A549 (cell line): ENCODE results near the gene TRUB1.

Experiments used
- BHLHE40 ChIP-seq: IDR thresholded peaks from 2 replicates; pipeline ENCODE4 v1.6.1; 2012; ENCODE audit warnings: low read depth, low read length, inconsistent platforms
- CEBPB ChIP-seq, 2 experiments: fragments of >200 bp in 1 of 2; sonication (Bioruptor Twin) in 1 of 2; formaldehyde crosslinking in 1 of 2; IDR thresholded peaks; 2 replicates each; pipeline ENCODE4 v1.6.1; 2012 to 2016
- CHD2 ChIP-seq: fragments of 150-350 bp; IDR thresholded peaks from 2 replicates; pipeline ENCODE4 v1.6.1; 2014; ENCODE audit warnings: low read length; ENCODE audit not compliant: partially characterized antibody
- EP300 ChIP-seq, 2 experiments: fragments of >200 bp; sonication (Bioruptor Twin); formaldehyde crosslinking; IDR thresholded peaks; 2 replicates in 1 of 2; 3 replicates in 1 of 2; pipeline ENCODE4 v1.6.1; 2016 to 2017
- HOXB5 ChIP-seq: fragments of 250-450 bp; sonication (Bioruptor Pico); IDR thresholded peaks from 2 replicates; pipeline ENCODE4 v1.5.0; 2020; ENCODE audit warnings: mild to moderate bottlenecking, moderate library complexity
- NFE2L2 ChIP-seq: fragments of 150-350 bp; conservative IDR thresholded peaks from 2 replicates; pipeline ENCODE4 v1.6.1; 2014; ENCODE audit warnings: low read length
- NR3C1 ChIP-seq: fragments of >200 bp; sonication (Bioruptor Twin); formaldehyde crosslinking; IDR thresholded peaks from 3 replicates; pipeline ENCODE4 v1.6.1; 2017
- POLR2A ChIP-seq: IDR thresholded peaks from 2 replicates; pipeline ENCODE4 v1.6.1; 2012; ENCODE audit warnings: mild to moderate bottlenecking, low read length
- TF ChIP-seq, protein P1 (sequence below): fragments of >200 bp; sonication (Bioruptor Twin); formaldehyde crosslinking; IDR thresholded peaks from 3 replicates; pipeline ENCODE4 v1.5.1; 2016
- TF ChIP-seq, protein P2 (sequence below): IDR thresholded peaks from 2 replicates; pipeline ENCODE4 v1.6.1; 2012
- TF ChIP-seq, protein P3 (sequence below): fragments of 200-600 bp; sonication (generic); IDR thresholded peaks from 2 replicates; pipeline ENCODE4 v1.6.1; 2016; ENCODE audit warnings: antibody characterized with exemption, mild to moderate bottlenecking, moderate library complexity
- TF ChIP-seq, protein P4 (sequence below): fragments of 250-450 bp; sonication (Bioruptor Pico); IDR thresholded peaks from 2 replicates; pipeline ENCODE4 v1.5.0; 2021; ENCODE audit warnings: mild to moderate bottlenecking, moderate library complexity, borderline replicate concordance

DNA sequence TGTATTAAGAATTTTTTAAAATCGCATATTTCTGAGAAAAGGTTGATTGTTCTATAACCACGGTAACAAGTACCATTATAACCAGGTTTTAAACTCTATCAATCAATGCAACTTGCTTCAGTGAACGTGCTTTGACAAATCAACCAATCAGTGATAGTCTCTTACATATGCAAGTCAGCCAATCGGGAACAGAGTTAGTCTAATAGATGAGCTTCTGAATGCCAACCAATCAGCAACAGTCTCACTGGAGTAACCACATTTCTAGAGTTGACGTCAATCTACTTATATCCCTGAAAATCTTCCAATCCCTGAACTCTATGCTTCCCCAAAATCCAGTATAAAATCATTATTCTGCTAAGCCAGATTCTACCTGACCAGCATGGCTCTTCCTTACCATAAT lies 44.7 kb upstream of the TRUB1 start:
- TF ChIP-seq BHLHE40 (no peak), NFE2L2 (no peak), EP300 (IDR thresholded peaks at IDR 0.05) (no peak), NR3C1 (no peak), CEBPB (IDR thresholded peaks at IDR 0.05) (no peak), CHD2 (no peak), POLR2A (no peak), HOXB5 (no peak)
- TF ChIP-seq, protein P1, sequence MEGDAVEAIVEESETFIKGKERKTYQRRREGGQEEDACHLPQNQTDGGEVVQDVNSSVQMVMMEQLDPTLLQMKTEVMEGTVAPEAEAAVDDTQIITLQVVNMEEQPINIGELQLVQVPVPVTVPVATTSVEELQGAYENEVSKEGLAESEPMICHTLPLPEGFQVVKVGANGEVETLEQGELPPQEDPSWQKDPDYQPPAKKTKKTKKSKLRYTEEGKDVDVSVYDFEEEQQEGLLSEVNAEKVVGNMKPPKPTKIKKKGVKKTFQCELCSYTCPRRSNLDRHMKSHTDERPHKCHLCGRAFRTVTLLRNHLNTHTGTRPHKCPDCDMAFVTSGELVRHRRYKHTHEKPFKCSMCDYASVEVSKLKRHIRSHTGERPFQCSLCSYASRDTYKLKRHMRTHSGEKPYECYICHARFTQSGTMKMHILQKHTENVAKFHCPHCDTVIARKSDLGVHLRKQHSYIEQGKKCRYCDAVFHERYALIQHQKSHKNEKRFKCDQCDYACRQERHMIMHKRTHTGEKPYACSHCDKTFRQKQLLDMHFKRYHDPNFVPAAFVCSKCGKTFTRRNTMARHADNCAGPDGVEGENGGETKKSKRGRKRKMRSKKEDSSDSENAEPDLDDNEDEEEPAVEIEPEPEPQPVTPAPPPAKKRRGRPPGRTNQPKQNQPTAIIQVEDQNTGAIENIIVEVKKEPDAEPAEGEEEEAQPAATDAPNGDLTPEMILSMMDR, result no peak
- TF ChIP-seq, protein P2, sequence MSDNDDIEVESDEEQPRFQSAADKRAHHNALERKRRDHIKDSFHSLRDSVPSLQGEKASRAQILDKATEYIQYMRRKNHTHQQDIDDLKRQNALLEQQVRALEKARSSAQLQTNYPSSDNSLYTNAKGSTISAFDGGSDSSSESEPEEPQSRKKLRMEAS, result no peak
- TF ChIP-seq, protein P3, sequence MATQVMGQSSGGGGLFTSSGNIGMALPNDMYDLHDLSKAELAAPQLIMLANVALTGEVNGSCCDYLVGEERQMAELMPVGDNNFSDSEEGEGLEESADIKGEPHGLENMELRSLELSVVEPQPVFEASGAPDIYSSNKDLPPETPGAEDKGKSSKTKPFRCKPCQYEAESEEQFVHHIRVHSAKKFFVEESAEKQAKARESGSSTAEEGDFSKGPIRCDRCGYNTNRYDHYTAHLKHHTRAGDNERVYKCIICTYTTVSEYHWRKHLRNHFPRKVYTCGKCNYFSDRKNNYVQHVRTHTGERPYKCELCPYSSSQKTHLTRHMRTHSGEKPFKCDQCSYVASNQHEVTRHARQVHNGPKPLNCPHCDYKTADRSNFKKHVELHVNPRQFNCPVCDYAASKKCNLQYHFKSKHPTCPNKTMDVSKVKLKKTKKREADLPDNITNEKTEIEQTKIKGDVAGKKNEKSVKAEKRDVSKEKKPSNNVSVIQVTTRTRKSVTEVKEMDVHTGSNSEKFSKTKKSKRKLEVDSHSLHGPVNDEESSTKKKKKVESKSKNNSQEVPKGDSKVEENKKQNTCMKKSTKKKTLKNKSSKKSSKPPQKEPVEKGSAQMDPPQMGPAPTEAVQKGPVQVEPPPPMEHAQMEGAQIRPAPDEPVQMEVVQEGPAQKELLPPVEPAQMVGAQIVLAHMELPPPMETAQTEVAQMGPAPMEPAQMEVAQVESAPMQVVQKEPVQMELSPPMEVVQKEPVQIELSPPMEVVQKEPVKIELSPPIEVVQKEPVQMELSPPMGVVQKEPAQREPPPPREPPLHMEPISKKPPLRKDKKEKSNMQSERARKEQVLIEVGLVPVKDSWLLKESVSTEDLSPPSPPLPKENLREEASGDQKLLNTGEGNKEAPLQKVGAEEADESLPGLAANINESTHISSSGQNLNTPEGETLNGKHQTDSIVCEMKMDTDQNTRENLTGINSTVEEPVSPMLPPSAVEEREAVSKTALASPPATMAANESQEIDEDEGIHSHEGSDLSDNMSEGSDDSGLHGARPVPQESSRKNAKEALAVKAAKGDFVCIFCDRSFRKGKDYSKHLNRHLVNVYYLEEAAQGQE, result no peak
- TF ChIP-seq, protein P4, sequence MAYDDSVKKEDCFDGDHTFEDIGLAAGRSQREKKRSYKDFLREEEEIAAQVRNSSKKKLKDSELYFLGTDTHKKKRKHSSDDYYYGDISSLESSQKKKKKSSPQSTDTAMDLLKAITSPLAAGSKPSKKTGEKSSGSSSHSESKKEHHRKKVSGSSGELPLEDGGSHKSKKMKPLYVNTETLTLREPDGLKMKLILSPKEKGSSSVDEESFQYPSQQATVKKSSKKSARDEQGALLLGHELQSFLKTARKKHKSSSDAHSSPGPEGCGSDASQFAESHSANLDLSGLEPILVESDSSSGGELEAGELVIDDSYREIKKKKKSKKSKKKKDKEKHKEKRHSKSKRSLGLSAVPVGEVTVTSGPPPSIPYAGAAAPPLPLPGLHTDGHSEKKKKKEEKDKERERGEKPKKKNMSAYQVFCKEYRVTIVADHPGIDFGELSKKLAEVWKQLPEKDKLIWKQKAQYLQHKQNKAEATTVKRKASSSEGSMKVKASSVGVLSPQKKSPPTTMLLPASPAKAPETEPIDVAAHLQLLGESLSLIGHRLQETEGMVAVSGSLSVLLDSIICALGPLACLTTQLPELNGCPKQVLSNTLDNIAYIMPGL (CRISPR knock-in tag), result no peak
